ENCODE results near the gene DHX58.

GRCh38 chr17:42058063-42058462, 54.5 kb downstream of the DHX58 start:
- no peak for TF ChIP-seq CTCF (IDR thresholded peaks at IDR 0.05)
- TF ChIP-seq POLR2A (IDR thresholded peaks at IDR 0.05), result no peak

All from uterus (tissue), 2 donors.